Motor neuron (in vitro differentiated cells): ENCODE measurements around the gene GPR62. TPM values are rescaled to one million over a fixed set of nuclear protein-coding genes. Genes with fewer than 3 reads are reported as not detected.

Experiments used
- ATAC-seq, 8 experiments: fragments of 200-7000 bp; cut with Tn5 transposase; replicated peaks in 6 of 8; 2 replicates each; pipeline ENCODE4 v1.8.0; 2021; ENCODE audit warnings: mild to moderate bottlenecking in 8 of 8, moderate library complexity in 8 of 8
- H3K27ac ChIP-seq, 2 donors: fragments of 250-450 bp; sonication (Bioruptor Pico); 2 replicates each; pipeline ENCODE4 v1.9.0; 2021; ENCODE audit warnings: antibody characterized with exemption in 2 of 2, mild to moderate bottlenecking in 2 of 2, moderate library complexity in 1 of 2
- H3K4me1 ChIP-seq, 2 donors: fragments of 250-450 bp; sonication (Bioruptor Pico); replicated peaks in 1 of 2; 2 replicates each; pipeline ENCODE4 v1.6.1; 2021; ENCODE audit warnings: antibody characterized with exemption in 2 of 2, mild to moderate bottlenecking in 2 of 2, moderate library complexity in 1 of 2
- H3K4me3 ChIP-seq, 5 donors: fragments of 250-450 bp; sonication (Bioruptor Pico); 2 replicates each; pipeline ENCODE4 v1.9.0; 2021; ENCODE audit warnings: antibody characterized with exemption in 5 of 5, mild to moderate bottlenecking in 5 of 5, moderate library complexity in 4 of 5
- WGBS, 10 experiments: fragments of 450-650 bp; shearing (Covaris generic); methylation state at CpG; one replicate each; pipeline ENCODE4 v1.0.0; 2022; 5-methylcytosine and 5-hydroxymethylcytosine counted together
- in situ Hi-C, 9 experiments: fragments of 400-800 bp; cut with MboI; loops; one replicate each; pipeline ENCODE4 v1.15.0; 2021; ENCODE audit warnings: low sequenced_read_pairs in 9 of 9, low pct_unique_long_range_greater_than_20kb in 2 of 9; ENCODE audit not compliant: unreplicated experiment in 9 of 9
- total RNA-seq, 8 experiments: library from RNA; unstranded; fragments of 300-600 nt; gene quantifications; 2 replicates each; pipeline versions ENCODE4 v1.2.3 to v1.2.4, GENCODE V29; 2022

GPR62 gene
- total RNA-seq, 8 experiments from 2014 or later = 0.25 to 2.3 (median 0.66) TPM; not detected in 1

DNA sequence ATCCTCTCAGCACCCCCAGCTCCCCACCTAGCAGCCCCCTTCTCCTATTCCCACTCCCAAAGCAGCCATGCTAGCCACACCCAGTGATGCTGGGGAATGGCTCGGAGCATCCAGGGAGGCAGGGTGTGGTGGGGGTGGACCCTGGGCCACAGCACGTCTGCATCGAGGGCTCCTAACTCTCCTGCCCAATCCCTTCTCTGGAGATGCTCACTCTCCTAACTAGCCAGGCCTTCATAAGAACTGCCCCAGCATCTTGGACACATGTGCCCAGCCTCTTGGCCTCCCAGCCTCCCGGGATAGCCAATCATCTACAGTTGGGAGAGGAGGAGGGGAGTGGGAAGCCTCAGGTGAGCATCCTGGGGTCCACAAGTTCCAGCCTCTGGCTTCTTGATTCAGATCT lies 9.3 kb downstream of the GPR62 start:
- no peak for ATAC-seq
- in situ Hi-C loops = no loop called here
- Histone ChIP-seq H3K27ac (peak overlapping the region; percentile 20 to 57), H3K4me1 (peaks cover 46 to 48% of the 10 kb centered on the region in 2 donors), H3K4me3 (peak overlapping the region in 3 of 5 donors; percentile 4 to 87 (median 81))
- WGBS, 10 experiments = 80% methylated on average over 1 of the region's 4 CpGs; no CpG with 5 or more reads in 9 of the 10 experiments

DNA sequence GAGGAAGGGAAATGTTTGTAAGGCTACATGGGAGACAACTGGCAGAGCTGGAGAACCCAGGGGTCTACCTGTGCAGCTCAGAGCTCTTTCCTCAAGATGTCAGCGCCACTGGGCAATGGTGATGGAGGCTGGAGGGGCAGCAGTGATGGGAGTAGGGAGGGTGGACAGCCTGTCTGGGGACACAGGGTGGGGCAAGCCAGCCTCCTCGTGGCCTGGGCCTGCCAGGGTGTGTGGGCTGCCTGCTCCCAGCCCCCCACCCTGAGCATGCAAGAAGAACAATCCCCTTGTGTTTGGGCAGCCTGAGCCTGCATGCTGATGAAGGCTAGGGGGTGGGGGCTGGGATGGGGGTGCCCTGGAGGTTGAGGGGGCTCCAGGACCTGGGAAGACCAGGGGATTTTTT lies 10.8 kb downstream of the GPR62 start:
- peak overlapping the region; percentile 67 to 90 (median 86) for H3K4me3 ChIP-seq
- peak overlapping the region; percentile 97 to 99 for H3K27ac ChIP-seq
- no peak for ATAC-seq
- peaks cover 46 to 48% of the 10 kb centered on the region in 2 donors for H3K4me1 ChIP-seq
- in situ Hi-C loops = no loop called here
- WGBS, 10 experiments = 20% methylated on average over 1 of the region's 2 CpGs; no CpG with 5 or more reads in 9 of the 10 experiments

DNA sequence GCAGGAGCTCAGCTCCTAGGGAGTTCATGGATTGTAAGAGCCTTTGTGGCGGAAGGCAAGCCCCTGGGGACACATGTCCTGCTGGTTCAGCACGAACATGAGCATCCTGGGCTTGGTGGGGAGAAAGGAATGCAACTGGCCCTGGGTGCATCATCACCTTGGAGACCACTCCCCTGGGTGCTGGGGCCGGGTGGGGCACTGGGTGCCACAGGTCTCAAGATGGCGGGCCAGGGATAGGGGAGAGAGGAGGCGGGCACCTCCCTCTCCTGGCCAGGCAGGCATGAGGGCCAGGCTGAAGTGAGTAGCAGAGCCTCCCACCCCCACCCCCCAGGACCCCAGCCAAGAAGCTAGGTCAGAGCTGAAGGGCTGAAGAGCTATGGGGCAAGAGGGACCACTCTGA lies 11.3 kb downstream of the GPR62 start:
- Histone ChIP-seq H3K27ac (peak overlapping the region; percentile 97 to 99), H3K4me1 (peaks cover 46 to 48% of the 10 kb centered on the region in 2 donors), H3K4me3 (peak overlapping the region; percentile 67 to 90 (median 86))
- WGBS, 10 experiments = no CpG with 5 or more reads among the region's 5 CpGs
- in situ Hi-C loops = no loop called here
- no peak for ATAC-seq

DNA sequence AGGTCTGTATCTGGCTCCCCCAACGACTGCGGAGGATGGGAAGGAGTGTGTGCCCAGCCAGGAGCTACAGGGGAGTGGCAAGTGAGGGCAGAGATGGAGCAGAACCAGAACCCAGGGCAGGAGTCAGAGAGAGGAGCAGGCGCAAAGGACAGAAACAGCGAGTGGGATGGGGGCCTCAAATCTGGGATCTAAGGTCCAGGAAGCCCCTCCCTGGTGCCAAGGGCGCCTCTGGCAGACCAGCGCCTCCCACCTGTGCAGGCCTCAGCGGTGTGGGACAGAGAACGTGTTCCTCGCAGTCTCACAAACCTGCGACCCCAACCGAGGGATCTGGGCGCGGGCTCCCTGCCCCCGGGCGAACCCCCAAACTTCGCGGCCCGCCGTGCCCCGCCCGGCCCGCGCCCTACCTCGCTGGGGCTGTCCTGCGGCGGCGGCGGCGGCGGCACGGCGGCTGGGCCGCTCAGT lies 11.8 kb downstream of the GPR62 start:
- 11% methylated on average over 4 of the region's 33 CpGs; no CpG with 5 or more reads in 9 of the 10 experiments for WGBS, 10 experiments
- peaks cover 46 to 48% of the 10 kb centered on the region in 2 donors for H3K4me1 ChIP-seq
- H3K27ac ChIP-seq = peak overlapping the region; percentile 97 to 99
- peak; percentile 2 to 18 (median 11) for ATAC-seq
- peak overlapping the region; percentile 67 to 90 (median 86) for H3K4me3 ChIP-seq
- in situ Hi-C loops = no loop called here

DNA sequence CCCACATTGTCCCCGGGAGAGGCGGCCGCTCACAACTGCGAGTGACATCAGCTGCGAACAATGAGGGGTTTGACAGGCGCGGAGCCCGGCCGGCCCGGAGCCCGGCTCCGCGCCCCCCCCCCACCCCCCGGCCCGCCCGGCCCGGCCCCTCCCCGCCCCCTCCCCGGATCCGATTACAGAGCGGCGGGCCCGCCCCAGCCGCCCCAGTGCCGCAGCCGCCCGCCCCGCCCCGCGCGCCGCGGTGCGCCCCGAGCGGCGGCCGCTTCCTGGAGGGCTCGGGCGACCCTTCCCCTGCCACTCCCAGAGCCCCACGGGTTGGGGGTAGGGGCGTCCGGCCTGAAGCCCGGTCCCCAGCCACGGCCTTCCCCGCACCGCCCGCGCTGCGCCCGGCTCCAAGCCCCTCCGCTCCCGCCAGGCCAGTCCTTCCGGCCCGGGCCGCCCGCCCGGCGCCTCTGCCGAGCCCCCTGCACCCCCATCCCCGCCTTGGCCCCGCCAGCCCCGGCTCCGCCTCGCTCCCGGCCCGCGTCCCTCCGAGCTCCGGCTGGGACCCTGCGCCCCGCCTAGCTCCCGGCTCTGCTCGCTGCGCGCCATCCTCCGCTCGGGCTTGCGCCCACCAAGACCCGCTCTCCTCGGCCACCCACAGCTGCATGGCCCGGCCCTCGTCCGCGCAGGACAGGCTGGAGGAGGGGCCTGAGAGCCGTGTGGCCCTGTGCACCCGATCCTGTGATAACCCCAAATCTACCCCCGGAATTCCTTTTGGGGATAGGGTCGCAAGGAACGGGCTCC lies 12.4 kb downstream of the GPR62 start, which contains the start of gene PCBP4:
PCBP4 (minus strand) TSS at position 71 of the 786 bp plus-strand sequence. CDS start 6,214 bp downstream, outside the sequence.
- ATAC-seq = peak; percentile 64 to 83 (median 69)
- Histone ChIP-seq H3K4me3 (peak within 1 kb of the TSS; percentile 67 to 90 (median 86)), H3K27ac (peak within 1 kb of the TSS; percentile 97 to 99), H3K4me1 (peaks cover 46 to 48% of the 10 kb centered on the region in 2 donors)
- WGBS, 10 experiments = no CpG with 5 or more reads among the region's 90 CpGs
- in situ Hi-C loops = no loop called here

DNA sequence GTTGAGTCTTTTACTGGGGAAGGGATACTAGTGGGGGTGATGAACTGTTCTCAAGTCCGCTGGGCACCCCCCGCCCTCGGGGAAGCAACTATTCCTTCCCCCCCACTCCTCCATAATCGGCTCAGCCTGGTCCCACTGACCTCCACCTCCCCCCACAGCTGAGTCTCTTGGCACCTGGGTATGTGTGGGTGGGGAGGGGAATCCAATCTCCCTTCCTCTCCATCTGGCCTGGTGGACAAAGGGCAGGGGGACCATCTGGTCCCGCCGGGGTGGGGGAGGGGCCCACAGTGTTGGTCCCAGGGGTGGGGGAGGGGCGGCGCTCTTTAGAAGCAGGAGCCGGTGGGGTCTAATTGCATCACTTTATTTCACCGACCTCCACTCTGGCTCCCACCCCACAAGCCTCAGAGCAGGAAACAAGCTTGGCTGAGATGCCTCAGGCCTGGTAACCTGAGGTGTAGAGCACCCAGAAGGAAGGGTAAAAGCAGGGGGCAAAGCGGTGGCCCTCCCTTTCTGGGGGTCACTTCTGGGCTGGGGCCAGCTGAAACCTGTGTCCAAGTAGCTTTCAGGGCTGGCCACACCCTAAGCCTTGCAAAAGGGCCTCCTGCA lies 13.1 kb downstream of the GPR62 start:
- WGBS, 10 experiments = no CpG with 5 or more reads among the region's 11 CpGs
- peak; percentile 8 to 72 (median 54) for ATAC-seq
- H3K4me3 ChIP-seq = peak overlapping the region; percentile 67 to 90 (median 86)
- in situ Hi-C loops = no loop called here
- H3K4me1 ChIP-seq = peaks cover 45 to 48% of the 10 kb centered on the region in 2 donors
- peak overlapping the region; percentile 97 to 99 for H3K27ac ChIP-seq

DNA sequence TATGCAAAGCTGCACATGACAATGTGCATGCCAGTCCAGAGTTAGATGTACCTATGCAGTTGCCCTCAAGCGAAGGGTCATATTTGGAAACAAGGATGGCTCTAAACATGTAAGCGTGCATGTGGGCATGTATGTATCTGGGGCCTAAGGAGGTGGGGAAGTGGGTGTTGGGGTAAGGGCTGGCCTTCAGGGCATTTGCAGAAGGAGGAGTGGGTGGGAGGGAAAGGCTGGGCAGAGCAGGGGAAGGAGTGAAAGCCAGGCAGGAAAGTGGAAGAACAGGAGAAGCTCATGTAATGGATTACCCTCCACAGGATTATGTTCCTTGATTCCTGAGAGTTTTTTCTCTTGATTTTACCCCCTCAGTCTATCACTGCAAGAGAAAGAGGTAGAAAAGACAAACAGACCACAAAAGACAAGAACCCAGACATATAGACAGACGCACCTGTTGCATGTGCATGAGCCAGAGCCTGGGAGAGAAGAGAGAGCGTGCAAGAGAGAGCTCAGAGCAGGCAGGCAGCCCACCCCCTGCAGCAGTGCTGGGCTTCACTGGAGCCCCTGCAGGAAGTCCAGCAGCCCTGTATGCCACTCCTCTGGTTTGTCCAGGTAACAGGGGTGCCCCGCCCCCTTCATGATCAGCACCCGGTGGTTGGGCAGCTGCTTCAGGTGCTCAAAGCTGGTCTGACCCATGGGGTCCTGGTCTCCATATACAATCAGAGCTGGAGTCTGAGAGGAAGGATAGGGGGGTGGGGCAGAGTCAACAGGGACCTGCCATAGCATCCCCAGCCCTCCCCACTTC lies 13.9 kb downstream of the GPR62 start:
- no peak for ATAC-seq
- 79 to 100% (median 100%) methylated on average over 1 to 4 of the region's 6 CpGs; no CpG with 5 or more reads in 4 of the 10 experiments for WGBS, 10 experiments
- Histone ChIP-seq H3K4me3 (peak overlapping the region in 4 of 5 donors; percentile 67 to 90 (median 84)), H3K4me1 (peaks cover 44 to 47% of the 10 kb centered on the region in 2 donors), H3K27ac (peak overlapping the region; percentile 97 to 99)
- in situ Hi-C loops = no loop called here

DNA sequence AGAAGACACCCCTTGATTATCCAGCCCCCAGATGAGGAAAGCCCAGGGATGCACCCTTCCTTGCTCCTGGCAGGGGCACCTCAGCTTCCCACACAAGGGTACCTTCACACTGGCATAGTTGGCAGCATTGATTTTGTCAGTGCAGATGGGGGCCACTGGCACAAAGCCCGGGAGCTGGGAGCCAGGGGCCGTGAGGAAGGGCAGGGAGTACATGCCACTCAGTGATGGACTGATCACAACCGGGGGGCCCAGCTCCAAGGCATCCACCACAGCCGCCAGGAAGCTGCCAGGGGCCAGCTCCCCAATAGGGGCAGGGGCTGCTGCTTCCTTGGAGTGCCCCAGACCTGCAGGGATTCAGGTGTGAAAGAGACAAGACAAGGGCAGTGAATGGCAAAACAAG lies 14.7 kb downstream of the GPR62 start:
- Histone ChIP-seq H3K4me1 (peaks cover 43 to 46% of the 10 kb centered on the region in 2 donors), H3K27ac (peak overlapping the region in 1 of 2 donors; percentile 99), H3K4me3 (no peak overlapping the region)
- no peak for ATAC-seq
- no CpG with 5 or more reads among the region's 4 CpGs for WGBS, 10 experiments
- in situ Hi-C loops = no loop called here

DNA sequence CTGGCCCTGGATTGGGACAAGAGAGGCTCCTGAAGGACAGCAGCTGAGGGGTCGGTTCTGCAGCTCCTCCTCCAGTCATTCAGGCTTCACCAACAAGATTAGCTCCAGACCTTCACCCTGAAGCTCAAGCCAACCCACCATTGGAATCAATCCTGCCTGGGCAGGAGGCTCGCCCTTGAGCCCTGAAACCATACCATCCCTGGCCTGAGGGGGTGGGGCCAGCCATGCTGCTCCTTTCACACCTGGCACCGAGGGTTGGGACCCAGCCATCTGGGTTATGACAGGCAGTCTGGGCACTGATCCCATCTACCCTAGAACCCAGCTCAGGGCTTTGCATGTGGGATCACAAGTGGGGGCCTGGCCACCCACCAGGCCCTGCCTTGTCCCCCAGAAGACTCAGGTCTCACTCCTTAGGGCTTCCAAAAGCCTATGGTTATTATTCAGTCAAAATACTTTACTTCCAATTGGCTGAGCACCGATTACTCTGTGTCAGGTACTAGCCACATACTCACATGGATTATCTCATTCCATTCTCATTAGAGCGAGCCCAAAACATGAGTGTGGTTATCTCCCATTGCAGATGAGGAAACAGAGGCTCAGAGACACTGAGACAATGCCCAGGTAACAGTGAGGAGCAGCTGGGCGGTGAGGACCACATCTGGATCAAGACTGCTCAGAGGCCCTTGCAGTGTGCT lies 15.6 kb downstream of the GPR62 start:
- Histone ChIP-seq H3K4me1 (peaks cover 34 to 40% of the 10 kb centered on the region in 2 donors), H3K4me3 (no peak overlapping the region), H3K27ac (no peak overlapping the region)
- in situ Hi-C loops = no loop called here
- no peak for ATAC-seq
- 50 to 100% (median 100%) methylated on average over 1 to 4 of the region's 6 CpGs; no CpG with 5 or more reads in 5 of the 10 experiments for WGBS, 10 experiments

DNA sequence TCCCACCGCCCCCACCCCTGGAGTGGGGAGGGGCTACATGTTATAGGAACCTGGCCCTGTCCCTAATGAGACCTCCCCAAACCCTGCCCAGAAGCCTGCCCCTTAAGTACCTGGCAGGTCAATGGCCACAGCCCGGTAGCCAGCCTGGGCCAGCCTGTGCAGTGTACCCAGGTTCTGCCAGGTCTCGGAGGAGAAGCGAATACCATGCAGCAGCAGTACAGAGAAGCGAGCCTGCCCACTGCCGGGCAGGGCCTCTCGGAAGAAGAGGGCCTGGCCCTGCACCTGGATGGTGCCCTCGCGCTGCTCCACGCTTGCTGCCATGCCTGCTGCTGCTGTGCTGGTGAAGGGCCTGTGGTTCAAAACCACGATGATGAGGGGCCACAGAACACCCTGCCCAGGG lies 16.2 kb downstream of the GPR62 start:
- Histone ChIP-seq H3K4me1 (peaks cover 32 to 38% of the 10 kb centered on the region in 2 donors), H3K27ac (no peak overlapping the region), H3K4me3 (no peak overlapping the region)
- 100% methylated on average over 1 to 3 of the region's 11 CpGs; no CpG with 5 or more reads in 7 of the 10 experiments for WGBS, 10 experiments
- no peak for ATAC-seq
- in situ Hi-C loops = no loop called here

DNA sequence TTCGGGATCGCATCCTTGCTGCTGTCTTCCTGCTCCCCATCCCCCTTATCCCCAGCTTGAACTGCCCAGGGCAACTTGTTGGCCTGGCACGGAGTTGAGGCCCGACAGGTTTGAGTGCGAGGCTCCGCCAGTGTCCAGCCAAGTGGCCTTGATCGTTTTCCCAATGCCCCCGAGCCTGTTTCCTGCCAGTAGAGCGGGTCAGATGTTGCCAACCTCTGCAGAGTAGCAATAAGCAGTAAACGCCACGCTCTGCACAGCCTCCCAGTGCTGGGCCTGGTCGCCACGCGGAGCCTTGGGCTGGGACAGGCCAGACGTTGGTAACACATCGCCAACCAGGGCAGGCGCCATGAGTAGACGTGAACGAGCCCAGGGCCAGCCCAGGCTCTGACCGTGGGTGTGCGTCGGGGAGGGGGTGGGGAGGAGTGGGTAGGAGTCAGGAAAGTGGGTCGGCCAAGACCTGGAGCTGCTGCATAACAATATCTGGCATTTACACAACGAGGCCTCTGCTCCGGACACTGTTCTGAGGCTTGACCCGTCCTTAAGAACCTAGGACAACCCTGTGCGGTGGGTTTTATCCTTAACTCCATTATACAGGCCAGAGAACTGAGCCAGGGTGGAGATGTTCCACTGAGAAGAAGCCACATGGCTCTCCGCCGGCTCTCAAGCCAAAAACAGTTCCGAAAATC lies 19.2 kb downstream of the GPR62 start:
- Histone ChIP-seq H3K4me1 (peaks cover 20 to 22% of the 10 kb centered on the region in 2 donors), H3K27ac (peak overlapping the region; percentile 86 to 88), H3K4me3 (peak overlapping the region; percentile 43 to 90 (median 70))
- 0 to 30% (median 7%) methylated on average over 1 to 8 of the region's 30 CpGs; no CpG with 5 or more reads in 4 of the 10 experiments for WGBS, 10 experiments
- peak; percentile 6 to 34 (median 18) for ATAC-seq
- in situ Hi-C loops = no loop called here
